ENCODE data around the gene MVK. TPM values are rescaled to one million over a fixed set of nuclear protein-coding genes. Genes with fewer than 3 reads are reported as not detected.
A peak's percentile ranks its signal among the peaks of the same experiment; 100 is the strongest.

The MVK gene
- polyA plus RNA-seq, 1 of the 3 experiments (the other 2 are of a cell fraction): 7.0 TPM

GRCh38 chr12:109608793-109609192, 35.2 kb downstream of the MVK start:
- Histone ChIP-seq H3K9ac (no peak overlapping the region), H3K27me3 (ENCODE audit: insufficient read depth) (peaks cover 7% of the 10 kb centered on the region; the same call in 1 of the 2 replicates), H3K4me3 (ENCODE audit: low read depth in 2 of 2, low read length in 1 of 2) (no peak overlapping the region), H3K4me2 (no peak overlapping the region), H3K36me3 (replicated peaks in 1 of 2; ENCODE audit: control insufficient read depth in 1 of 2, insufficient read depth in 2 of 2, low read length in 1 of 2) (no peaks in the 10 kb centered on the region), H3K4me1 (ENCODE audit: control insufficient read depth in 1 of 2, insufficient read depth in 2 of 2, low read depth in 1 of 2, low read length in 1 of 2) (peaks cover 0 to 68% of the 10 kb centered on the region in 2 experiments; a peak in 2 of 4 replicates), H2AFZ (ENCODE audit: low read depth) (no peak overlapping the region), H3K9me3 (no peaks in the 10 kb centered on the region), H3F3A (replicated peaks; ENCODE audit: insufficient read depth) (no peaks in the 10 kb centered on the region), H3K27ac (ENCODE audit: low read depth in 2 of 2, low read length in 1 of 2) (peak overlapping the region in 1 of 2 experiments; percentile 96; a peak in 1 of 4 replicates), H3K79me2 (ENCODE audit: insufficient read depth) (no peaks in the 10 kb centered on the region), H3K9me2 (no peaks in the 10 kb centered on the region), H4K20me1 (ENCODE audit: insufficient read depth) (no peaks in the 10 kb centered on the region)
- ChIA-PET CTCF (interaction anchor here (0.9 to 3.7 kb wide), 4 partner anchors 12 to 197 kb away, joined by 3 to 27 read pairs (median 4); no protein-coding TSS in a partner anchor), POLR2A (no interaction called here)
- TF ChIP-seq POLR2AphosphoS5 (IDR thresholded peaks at IDR 0.05; ENCODE audit: low read depth, low read length) (no peak), TEAD4 (IDR thresholded peaks at IDR 0.05; ENCODE audit: borderline replicate concordance, insufficient read depth) (no peak), MEF2A (IDR thresholded peaks at IDR 0.05; ENCODE audit: borderline replicate concordance, low read depth) (no peak), RFX5 (IDR thresholded peaks at IDR 0.05; ENCODE audit: low read length) (no peak), GATA2 (CRISPR knock-in tag; IDR thresholded peaks at IDR 0.05) (no peak), JUND (IDR thresholded peaks at IDR 0.05) (no peak), TAF1 (IDR thresholded peaks at IDR 0.05; ENCODE audit: borderline replicate concordance, low read depth, low read length) (no peak), TCF12 (IDR thresholded peaks at IDR 0.05) (no peak)
- TF ChIP-seq, protein P1, sequence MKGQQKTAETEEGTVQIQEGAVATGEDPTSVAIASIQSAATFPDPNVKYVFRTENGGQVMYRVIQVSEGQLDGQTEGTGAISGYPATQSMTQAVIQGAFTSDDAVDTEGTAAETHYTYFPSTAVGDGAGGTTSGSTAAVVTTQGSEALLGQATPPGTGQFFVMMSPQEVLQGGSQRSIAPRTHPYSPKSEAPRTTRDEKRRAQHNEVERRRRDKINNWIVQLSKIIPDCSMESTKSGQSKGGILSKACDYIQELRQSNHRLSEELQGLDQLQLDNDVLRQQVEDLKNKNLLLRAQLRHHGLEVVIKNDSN (IDR thresholded peaks at IDR 0.05; ENCODE audit: borderline replicate concordance, low read depth): no peak
- TF ChIP-seq, protein P2, sequence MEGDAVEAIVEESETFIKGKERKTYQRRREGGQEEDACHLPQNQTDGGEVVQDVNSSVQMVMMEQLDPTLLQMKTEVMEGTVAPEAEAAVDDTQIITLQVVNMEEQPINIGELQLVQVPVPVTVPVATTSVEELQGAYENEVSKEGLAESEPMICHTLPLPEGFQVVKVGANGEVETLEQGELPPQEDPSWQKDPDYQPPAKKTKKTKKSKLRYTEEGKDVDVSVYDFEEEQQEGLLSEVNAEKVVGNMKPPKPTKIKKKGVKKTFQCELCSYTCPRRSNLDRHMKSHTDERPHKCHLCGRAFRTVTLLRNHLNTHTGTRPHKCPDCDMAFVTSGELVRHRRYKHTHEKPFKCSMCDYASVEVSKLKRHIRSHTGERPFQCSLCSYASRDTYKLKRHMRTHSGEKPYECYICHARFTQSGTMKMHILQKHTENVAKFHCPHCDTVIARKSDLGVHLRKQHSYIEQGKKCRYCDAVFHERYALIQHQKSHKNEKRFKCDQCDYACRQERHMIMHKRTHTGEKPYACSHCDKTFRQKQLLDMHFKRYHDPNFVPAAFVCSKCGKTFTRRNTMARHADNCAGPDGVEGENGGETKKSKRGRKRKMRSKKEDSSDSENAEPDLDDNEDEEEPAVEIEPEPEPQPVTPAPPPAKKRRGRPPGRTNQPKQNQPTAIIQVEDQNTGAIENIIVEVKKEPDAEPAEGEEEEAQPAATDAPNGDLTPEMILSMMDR (IDR thresholded peaks at IDR 0.05): no peak
- WGBS (ENCODE audit: low lambda C conversion rate): 81% methylated on average over 3 of the region's 3 CpGs
- no peak for DNase-seq

- H3F3A ChIP-seq (replicated peaks; ENCODE audit: insufficient read depth): no peaks in the 10 kb centered on the region
- no peak overlapping the region for H3K4me3 ChIP-seq (ENCODE audit: low read depth in 2 of 2, low read length in 1 of 2)
- POLR2A ChIA-PET: no interaction called here
- no peaks in the 10 kb centered on the region for H4K20me1 ChIP-seq (ENCODE audit: insufficient read depth)
- no peak overlapping the region; a peak in 1 of 4 replicates for H3K27ac ChIP-seq (ENCODE audit: low read depth in 2 of 2, low read length in 1 of 2)
- no peaks in the 10 kb centered on the region for H3K36me3 ChIP-seq (replicated peaks in 1 of 2; ENCODE audit: control insufficient read depth in 1 of 2, insufficient read depth in 2 of 2, low read length in 1 of 2)
- peaks cover 7% of the 10 kb centered on the region; the same call in 1 of the 2 replicates for H3K27me3 ChIP-seq (ENCODE audit: insufficient read depth)
- CTCF ChIA-PET: interaction anchor here (0.9 to 2.0 kb wide), 4 partner anchors 12 to 196 kb away, joined by 3 to 8 read pairs (median 4); no protein-coding TSS in a partner anchor
- 20% methylated on average over 1 of the region's 2 CpGs for WGBS (ENCODE audit: low lambda C conversion rate)
- no peak overlapping the region for H3K4me2 ChIP-seq
- H2AFZ ChIP-seq (ENCODE audit: low read depth): no peak overlapping the region
- no peak for DNase-seq
- no peak overlapping the region for H3K9ac ChIP-seq
- no peaks in the 10 kb centered on the region for H3K79me2 ChIP-seq (ENCODE audit: insufficient read depth)
- no peaks in the 10 kb centered on the region for H3K9me3 ChIP-seq
- peaks cover 0 to 65% of the 10 kb centered on the region in 2 experiments; a peak in 2 of 4 replicates for H3K4me1 ChIP-seq (ENCODE audit: control insufficient read depth in 1 of 2, insufficient read depth in 2 of 2, low read depth in 1 of 2, low read length in 1 of 2)
- no peaks in the 10 kb centered on the region for H3K9me2 ChIP-seq
- TF ChIP-seq MEF2A (IDR thresholded peaks at IDR 0.05; ENCODE audit: borderline replicate concordance, low read depth) (no peak), POLR2AphosphoS5 (IDR thresholded peaks at IDR 0.05; ENCODE audit: low read depth, low read length) (no peak), EZH2phosphoT487 (IDR thresholded peaks at IDR 0.05; ENCODE audit: borderline replicate concordance, low read depth) (no peak), FOXM1 (IDR thresholded peaks at IDR 0.05; ENCODE audit: low read depth) (no peak), EP300 (IDR thresholded peaks at IDR 0.05; ENCODE audit: borderline replicate concordance in 1 of 2, low read depth in 1 of 2, low read length in 1 of 2) (no peak), TEAD4 (IDR thresholded peaks at IDR 0.05; ENCODE audit: borderline replicate concordance, insufficient read depth) (no peak), JUND (IDR thresholded peaks at IDR 0.05) (no peak), MXI1 (IDR thresholded peaks at IDR 0.05; ENCODE audit: low read depth, low read length) (no peak), CHD2 (IDR thresholded peaks at IDR 0.05; ENCODE audit: low read length, partially characterized antibody) (no peak), FOXJ3 (CRISPR knock-in tag; IDR thresholded peaks at IDR 0.05) (no peak), RFX5 (IDR thresholded peaks at IDR 0.05; ENCODE audit: low read length) (no peak)
- TF ChIP-seq, protein P1 (IDR thresholded peaks at IDR 0.05; ENCODE audit: borderline replicate concordance, low read depth): no peak
- TF ChIP-seq, protein P2 (IDR thresholded peaks at IDR 0.05): no peak
Measured at GRCh38 chr12:109609342-109609741, 35.7 kb downstream of the MVK start.
